B cell (primary cell): ENCODE results near the gene DBET.
"Not testable (repeated sequence)": the region's sequence is repeated elsewhere in the genome, so short reads cannot be mapped to it uniquely, and the experiment has no call there.

Source experiments
- CTCF ChIP-seq: fragments of 200-600 bp; IDR thresholded peaks from one replicate; pipeline ENCODE4 v1.8.0; 2022; ENCODE audit warnings: antibody characterized with exemption, mild to moderate bottlenecking
- EZH2 ChIP-seq: IDR thresholded peaks from 2 replicates; pipeline ENCODE4 v1.6.1; 2012; ENCODE audit warnings: borderline replicate concordance, low read depth, mild to moderate bottlenecking, moderate library complexity, low read length; ENCODE audit not compliant: insufficient read depth, poor library complexity, severe bottlenecking

- TF ChIP-seq CTCF, EZH2: not testable (repeated sequence)
These were observed 41.9 kb downstream of the DBET start for GRCh38 chr4:190106191-190106590.
